ENCODE results near the gene IL1RAPL1.

Gene IL1RAPL1

DNA sequence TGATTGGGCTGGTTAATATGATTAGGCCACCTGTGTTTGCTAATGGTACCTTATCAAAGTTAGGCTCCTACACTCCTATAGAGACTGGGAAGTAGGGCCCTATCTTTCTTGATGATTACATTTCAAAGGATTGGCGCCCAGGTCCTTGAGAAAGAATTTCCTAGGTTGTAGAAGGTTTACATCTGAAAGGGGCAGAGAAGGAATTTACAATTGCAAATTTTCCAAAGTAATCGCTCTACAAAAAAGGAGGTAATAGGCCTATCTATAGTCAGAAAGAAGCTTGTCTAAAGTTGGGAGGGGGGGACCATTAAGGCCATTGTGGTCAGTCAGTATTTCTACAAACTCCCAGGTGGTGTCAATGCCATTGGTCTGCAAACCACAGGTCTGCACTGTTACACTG is 638.4 kb downstream of the IL1RAPL1 start:
- no peak overlapping the region for H3K27ac ChIP-seq
- TF ChIP-seq ZFX (IDR thresholded peaks at IDR 0.05) = no peak
- TF ChIP-seq, protein P1, sequence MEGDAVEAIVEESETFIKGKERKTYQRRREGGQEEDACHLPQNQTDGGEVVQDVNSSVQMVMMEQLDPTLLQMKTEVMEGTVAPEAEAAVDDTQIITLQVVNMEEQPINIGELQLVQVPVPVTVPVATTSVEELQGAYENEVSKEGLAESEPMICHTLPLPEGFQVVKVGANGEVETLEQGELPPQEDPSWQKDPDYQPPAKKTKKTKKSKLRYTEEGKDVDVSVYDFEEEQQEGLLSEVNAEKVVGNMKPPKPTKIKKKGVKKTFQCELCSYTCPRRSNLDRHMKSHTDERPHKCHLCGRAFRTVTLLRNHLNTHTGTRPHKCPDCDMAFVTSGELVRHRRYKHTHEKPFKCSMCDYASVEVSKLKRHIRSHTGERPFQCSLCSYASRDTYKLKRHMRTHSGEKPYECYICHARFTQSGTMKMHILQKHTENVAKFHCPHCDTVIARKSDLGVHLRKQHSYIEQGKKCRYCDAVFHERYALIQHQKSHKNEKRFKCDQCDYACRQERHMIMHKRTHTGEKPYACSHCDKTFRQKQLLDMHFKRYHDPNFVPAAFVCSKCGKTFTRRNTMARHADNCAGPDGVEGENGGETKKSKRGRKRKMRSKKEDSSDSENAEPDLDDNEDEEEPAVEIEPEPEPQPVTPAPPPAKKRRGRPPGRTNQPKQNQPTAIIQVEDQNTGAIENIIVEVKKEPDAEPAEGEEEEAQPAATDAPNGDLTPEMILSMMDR (conservative IDR thresholded peaks at IDR 0.05) = no peak

DNA sequence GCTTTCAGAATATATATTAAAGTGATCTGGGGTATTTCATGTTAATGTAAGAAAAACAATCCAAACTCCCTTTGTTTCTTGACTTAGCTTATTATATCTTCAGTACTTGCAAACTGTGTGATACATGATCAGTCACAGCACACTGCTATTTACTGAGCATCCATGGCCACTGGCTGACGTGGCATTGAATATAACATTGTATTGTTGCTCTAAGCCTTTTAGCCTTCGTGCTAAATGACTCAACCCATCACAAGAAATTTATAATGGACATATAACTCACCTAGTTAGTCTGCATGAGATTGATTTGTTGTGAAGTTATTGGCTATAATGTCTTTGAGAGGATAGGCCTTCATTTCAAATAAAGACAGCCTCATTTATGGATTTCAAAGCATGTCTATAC is 642.6 kb downstream of the IL1RAPL1 start:
- TF ChIP-seq, protein P1 (conservative IDR thresholded peaks at IDR 0.05) = no peak
- TF ChIP-seq ZFX (IDR thresholded peaks at IDR 0.05) = no peak
- no peak overlapping the region for H3K27ac ChIP-seq

DNA sequence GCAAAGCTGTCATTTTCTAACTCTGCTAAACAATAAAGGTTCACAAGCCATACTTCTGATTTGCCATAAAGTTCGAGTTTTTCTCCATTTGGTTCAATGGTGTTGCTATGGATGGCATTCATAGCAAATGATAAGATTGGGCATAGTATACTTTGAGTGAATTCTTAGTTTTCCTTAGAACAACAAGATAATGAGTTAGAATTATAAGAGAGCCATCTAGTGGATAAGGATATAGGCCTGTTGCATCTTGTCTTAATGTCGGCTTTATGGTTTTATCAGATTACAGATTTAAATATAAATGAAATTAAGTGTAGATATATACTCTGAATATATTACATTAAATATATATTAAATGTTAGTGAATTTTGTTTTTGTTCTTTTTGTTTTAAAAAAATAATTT is 644.6 kb downstream of the IL1RAPL1 start:
- TF ChIP-seq, protein P1 (conservative IDR thresholded peaks at IDR 0.05) = peak; percentile 58
- no peak for TF ChIP-seq ZFX (IDR thresholded peaks at IDR 0.05)
- H3K27ac ChIP-seq = no peak overlapping the region

DNA sequence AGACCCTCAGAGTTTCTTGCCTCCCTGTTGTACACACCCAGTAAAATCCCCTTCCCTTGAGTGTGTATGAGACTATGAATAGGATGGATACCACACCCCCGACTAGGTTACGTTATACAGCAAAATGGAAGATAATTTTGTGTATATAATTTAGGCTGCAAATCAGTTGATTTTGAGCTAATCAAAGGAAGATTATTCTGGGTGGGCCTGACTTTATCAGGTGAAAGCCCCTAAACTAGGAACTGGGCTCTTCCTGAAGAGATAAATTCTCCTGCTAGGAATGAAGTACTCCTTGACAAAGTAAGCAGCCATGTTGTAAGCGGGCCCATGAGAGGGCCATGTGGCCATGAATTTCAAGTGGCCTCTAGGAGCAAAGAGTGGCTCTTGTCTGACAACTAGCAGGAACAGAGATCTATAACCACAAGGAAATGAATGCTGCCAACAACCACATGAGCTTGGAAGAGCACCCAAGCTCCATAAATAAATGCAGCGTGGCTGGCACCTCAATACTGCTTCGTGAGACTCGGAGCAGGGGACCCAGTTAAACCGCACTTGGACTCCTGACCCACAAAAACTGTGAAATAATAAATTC is 646.4 kb downstream of the IL1RAPL1 start:
- H3K27ac ChIP-seq = no peak overlapping the region
- no peak for TF ChIP-seq ZFX (IDR thresholded peaks at IDR 0.05)
- TF ChIP-seq, protein P1 (conservative IDR thresholded peaks at IDR 0.05) = no peak

DNA sequence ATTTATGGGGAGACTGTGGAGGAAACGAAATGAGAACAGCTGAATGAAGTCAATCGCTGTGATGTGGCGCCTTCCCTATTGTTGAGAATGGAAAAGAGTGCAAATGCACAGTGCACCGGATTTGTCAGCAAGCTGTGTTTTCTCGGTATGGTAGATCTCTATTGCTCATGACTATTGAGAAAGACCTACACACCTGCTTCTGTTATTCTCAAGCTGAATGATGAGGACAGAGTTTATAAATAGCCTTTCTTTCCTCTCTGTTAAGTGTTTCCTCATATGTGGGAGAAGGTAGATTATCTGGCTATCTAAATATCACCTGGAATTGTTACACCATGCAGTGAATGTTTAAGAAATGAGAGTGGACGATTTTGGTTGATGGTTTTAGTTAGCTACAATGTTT is 650.7 kb downstream of the IL1RAPL1 start:
- H3K27ac ChIP-seq = no peak overlapping the region
- TF ChIP-seq ZFX (IDR thresholded peaks at IDR 0.05) = no peak
- TF ChIP-seq, protein P1 (conservative IDR thresholded peaks at IDR 0.05) = no peak

DNA sequence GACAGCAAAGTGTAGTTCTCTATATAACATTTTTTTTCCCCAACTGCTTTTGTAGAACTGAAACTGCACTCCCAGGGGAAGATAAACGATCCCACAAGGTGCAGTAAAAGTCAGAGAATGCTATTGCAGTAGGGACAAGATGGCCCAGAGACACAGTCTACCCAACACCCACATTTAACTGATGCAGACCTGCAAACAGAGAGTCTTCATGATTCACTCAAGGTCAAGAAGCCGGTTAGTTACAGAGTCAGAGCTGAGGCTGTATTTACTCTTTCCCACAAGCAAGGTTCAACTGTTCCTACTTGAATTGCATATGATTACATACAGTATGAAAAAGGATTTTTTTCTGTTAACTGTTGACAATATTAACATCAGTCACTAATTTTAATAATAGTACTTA is 654.6 kb downstream of the IL1RAPL1 start:
- H3K27ac ChIP-seq = no peak overlapping the region
- TF ChIP-seq, protein P1 (conservative IDR thresholded peaks at IDR 0.05) = no peak
- TF ChIP-seq ZFX (IDR thresholded peaks at IDR 0.05) = no peak

DNA sequence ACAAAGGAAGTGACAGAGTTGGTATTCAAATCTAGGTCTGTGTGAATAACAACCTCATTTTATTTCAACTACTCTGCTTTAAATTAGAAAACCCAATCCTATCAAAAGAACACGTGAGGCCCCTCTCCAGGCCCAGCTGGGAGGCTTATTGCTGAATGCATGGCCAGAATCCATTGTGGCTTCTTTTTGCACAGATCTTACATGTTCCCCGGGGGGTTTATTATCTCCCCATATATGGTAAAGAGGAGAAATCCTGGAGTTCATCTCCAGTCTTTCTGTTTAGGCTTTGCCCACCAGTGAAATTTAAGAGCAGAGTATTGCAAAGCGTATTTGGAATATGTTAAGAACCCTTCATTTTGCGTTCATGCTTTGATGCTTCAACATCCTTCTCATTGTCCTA is 655.6 kb downstream of the IL1RAPL1 start:
- TF ChIP-seq, protein P1 (conservative IDR thresholded peaks at IDR 0.05) = no peak
- no peak for TF ChIP-seq ZFX (IDR thresholded peaks at IDR 0.05)
- H3K27ac ChIP-seq = no peak overlapping the region

Measured in C4-2B (cell line).